Activated CD4-positive, alpha-beta T cell treated with anti-CD3 and anti-CD28 coated beads for 24 hours (primary cell): ENCODE results near the gene ARHGAP21.
A peak's percentile ranks its signal among the peaks of the same experiment; 100 is the strongest.
"Not testable (repeated sequence)": the region's sequence is repeated elsewhere in the genome, so short reads cannot be mapped to it uniquely, and the experiment has no call there.

Experiments
- DNase-seq, 2 donors: peaks; one replicate each; pipeline ENCODE4 v3.0.0-alpha.2; 2020; ENCODE audit warnings: low read depth in 2 of 2

ARHGAP21 gene

DNA sequence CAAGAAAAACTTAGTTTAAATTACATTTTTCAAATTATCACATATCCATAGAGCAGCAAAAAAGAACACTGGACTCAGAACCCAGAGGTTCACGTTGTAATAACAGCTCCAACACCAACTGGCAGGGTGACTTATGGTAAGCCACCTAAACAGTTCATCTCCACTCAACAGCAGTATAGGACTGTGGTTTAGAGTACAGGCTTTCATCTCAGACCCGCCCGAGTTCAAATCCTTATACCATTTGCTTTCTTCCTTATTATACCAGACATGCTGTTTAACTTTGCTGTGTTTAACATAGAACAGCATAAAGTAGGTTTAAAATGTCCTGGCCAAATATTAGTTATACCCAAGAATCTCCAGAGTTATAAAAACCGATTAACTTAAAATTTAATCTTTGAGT is 97.9 kb downstream of the ARHGAP21 start:
- no peak for DNase-seq

DNA sequence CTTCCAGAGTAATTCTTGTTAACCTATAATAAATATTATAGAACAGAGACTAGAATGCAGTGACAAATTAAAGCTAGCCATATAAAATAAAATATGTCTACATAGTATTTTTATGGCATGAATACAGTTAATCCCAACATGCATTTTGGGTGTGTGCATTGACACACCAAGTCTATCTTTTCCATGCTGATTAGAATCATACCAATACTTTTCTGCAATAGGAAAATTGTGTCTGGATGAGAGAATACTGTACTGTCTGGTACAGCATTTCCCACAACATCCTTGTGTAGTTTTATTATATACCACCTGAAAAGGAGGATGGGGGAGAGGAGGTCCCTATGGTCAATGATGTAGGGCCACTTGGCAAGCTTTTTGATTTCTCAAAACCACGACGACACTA is 100.3 kb downstream of the ARHGAP21 start:
- no peak for DNase-seq

DNA sequence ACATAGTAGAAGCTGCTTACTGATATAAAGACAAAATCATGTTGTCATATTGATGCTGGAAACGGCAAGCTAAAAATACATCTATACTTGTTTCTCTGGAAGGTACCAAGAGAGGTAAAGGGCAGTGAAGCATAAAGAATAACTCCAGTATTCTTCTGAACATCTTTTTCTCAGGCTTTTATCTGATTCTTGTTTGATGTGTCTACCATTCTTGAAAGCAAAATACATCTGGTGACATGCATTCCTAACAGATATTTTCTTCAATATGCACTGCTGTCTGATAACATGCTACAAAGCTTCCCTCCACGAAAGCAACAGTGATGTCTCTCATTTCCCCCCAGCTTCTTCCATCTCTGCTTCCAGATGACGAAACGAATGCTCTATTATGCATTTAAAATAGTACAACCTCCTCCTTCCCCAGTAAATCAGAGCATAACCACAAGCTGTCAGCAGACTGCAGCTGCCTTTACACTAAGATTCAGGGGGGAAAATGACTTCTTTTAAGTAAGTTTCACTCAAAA is 100.8 kb downstream of the ARHGAP21 start:
- DNase-seq: no peak

DNA sequence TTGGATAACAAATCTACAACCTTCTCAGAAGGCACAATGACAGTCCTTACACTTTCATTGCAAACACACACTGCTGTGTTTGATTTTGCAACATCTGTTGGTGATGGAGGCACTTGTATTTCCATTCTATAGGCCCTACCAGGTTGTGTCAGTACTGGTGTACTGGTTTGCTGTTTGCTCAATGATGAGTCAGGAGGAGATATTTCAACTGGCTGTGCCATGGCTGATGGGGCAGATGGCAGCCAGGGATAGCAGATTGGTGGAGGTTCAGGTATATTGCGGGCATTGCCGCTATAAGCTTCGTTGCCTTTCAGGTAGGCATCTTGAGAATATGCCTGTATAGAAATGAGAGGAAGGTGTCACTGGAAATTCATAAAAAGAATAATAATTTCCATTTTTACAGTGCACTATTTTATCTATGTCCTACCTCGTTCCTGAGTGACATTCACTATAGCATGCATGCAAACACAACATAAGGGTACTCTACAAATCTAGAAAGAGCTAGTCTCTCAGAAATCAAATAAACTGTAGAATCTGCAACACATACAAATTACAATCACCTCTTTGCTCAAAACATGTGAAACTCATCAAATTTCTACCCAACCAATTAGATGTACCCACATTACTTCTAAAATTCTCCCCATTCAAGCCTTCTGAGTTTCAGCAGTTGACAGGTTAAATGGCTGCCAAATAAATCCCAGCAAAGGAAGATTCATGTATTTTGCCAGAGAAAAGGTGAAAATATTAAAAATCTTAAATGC is 102.5 kb downstream of the ARHGAP21 start:
- not testable (repeated sequence) for DNase-seq

DNA sequence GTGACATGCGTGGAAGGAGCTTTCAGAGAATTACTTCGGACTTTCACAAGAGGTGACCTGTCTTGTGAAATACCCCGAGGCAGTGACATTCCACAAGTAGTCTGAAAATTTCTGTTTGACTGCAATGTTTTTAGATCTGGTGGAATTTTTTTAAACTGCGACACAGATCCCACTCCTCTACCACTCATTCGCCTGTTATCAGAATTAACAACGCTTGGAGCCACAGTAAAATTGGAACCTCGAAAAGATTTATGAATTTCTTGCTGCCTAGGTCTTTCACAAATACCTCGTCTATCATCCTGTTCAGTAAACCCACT is 103.7 kb downstream of the ARHGAP21 start:
- DNase-seq: not testable (repeated sequence)

DNA sequence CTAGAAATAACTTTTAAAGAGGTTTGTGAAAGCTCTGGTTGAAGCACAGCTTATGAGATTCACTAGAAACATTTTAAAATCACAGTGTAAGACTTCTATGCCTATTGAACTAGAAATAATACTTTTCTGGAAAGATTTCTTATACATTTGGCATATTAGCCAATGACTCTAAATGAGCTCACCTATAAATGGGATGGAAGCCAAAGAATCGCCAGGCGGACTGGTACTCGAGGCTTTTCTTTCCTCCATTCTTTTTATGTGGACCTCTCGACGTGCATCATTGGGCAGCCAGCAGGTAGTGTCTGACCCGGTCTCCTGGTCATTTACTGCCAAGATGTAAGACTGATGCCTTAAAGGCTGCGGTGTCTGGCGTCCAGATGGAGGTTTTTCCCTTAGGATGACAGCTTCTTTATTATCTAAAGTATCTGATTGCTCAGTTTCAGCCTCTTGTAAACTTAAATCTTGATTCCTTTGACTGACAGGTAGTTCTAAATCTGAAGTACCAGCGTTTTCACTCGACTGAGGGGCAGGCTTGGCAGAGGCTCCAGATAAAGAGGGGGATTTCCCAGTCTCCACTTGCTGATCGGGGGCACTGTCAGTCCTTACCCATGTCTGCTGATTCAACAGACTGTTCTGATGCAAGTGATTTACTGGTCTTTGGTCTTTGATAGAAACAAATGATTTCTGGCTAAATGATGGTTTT is 104.2 kb downstream of the ARHGAP21 start:
- DNase-seq: not testable (repeated sequence)

DNA sequence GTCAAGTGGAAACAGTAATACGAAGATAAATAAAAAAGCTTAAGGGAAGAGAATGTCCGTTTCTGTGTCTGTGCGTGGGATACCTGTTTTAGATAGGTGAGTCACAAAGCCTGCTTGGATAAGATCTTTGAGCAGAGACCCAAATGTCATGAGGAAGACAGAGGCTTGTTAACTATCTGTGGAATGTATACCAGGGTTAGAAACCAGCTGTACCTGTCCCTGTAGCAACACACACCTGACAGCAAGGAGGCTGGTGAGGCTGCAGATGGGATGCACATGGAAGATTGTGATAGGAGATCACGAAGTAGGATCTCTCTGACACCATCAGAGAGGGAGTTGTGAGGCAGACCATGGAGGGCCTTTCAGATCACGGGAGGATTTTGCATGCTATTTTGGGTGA is 105.3 kb downstream of the ARHGAP21 start:
- DNase-seq: no peak

DNA sequence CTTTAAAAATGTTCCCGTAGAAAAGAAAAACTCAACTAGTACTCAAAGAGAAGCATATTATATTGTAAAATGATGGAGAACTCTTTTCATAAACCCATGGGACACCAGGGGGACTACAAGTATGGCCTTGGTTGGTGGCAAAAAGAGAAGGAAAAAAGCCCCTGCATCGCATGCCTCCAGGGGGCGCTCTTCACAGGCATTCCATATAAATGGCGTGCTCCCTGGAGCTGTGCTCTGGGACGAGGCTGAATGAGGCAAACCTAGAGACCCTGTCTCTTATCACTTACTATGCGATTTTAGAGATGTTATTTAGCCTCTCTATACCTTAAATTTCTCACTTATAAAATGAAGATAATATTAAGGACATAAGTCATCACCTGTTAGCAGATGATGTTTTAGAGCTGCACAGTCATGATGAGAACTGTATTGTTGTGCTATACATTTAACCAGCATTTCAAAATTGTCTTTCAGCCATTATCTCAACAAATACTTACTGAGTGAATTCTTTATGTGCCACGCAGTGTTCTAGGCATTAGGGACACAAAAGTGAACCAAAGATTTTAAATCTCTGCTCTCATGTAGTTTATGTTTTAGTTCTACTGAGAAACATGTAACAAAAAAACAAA is 105.8 kb downstream of the ARHGAP21 start:
- DNase-seq: peak; percentile 14 to 32

DNA sequence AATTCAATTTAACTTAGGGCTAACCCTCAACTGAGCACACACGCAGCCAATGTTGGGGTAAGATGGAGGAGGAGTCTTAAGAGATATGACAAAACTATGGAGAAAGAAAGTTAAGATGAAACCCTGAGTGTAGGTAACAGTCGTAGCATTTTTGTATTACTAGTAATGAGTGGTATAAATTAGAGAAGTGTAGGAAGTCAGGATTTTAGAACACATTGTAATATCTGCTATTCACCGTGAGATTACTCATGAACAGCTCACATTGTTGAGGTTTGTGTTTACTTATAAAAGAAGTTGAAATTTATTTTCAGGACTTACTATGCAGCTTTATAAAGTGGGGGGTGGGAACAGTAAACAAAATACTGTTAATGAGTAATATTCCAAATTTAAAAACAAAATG is 107.2 kb downstream of the ARHGAP21 start:
- no peak for DNase-seq

DNA sequence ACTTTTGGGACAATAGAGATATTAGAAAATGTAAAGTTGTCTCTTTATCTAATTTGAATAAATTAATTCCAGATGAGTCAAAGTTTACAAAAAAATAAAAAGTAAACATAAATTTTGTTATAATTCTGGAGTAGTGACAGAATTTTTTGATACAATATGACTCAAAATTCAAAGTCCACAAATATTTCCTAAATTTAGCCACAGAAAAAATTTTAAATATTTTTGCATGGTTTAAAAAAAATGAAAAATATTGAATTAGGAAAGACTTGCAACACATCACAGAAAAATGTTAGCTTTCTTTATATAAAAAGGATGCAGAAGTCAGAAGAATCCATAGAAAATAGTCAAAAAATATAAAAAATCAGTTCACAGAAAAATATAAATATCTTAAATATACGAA is 117.7 kb downstream of the ARHGAP21 start:
- no peak for DNase-seq

DNA sequence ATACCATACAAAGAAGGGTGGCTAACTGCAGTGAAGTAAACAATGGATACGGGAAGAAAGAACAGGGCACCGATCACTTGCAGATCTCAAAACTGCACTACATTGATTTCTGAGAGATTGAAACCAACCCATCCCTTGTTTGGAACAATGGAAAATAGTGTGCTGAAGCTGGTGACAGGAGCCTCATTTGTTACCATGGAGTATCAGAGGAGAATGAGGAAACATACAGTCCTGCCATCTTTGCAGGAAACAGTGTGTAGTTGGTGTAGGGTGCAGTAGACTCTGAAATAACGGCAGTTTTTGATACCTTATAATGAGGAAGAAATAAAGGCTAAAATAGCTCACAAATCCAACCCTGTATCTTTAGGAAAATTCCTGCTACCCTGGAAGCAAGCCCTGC is 118.5 kb downstream of the ARHGAP21 start:
- no peak for DNase-seq

DNA sequence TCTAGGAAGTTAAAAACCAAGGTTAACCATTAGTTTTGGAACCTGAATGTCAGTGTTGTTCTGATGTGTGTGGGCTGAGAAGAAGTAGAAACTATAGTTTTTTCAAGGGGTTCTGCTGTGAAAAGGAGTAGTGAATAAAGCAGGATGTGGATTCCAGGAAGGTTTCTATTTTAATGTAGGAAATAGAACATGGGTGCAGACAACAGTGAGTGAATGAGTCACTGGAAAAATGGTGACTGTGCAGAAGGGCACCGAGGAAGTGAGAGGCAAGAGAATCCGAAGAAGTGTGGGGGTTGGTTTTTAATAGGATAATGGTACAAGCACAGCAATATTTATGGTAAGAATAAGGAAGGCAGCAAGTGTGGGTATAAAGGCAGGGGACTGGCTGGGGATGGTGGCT is 120.4 kb downstream of the ARHGAP21 start:
- DNase-seq: no peak

DNA sequence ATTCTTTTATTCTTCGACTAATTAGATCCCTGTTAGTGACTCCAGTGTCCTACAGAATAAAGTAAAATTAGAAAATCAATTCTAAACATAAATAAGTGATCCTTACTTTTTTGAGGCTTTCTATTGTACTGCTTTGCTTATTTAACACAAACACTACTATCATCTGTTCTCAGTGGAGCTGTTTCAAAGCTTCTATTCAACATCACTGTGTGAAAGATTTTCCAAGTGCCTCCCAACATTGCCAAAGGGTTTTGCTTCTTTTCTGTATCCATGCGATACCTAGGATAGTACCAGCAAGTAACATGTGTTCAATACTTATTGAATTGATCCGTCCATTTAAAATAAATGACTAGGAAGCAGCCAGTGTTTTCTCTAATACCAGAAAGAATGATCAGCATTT is 125.7 kb downstream of the ARHGAP21 start:
- DNase-seq: no peak

DNA sequence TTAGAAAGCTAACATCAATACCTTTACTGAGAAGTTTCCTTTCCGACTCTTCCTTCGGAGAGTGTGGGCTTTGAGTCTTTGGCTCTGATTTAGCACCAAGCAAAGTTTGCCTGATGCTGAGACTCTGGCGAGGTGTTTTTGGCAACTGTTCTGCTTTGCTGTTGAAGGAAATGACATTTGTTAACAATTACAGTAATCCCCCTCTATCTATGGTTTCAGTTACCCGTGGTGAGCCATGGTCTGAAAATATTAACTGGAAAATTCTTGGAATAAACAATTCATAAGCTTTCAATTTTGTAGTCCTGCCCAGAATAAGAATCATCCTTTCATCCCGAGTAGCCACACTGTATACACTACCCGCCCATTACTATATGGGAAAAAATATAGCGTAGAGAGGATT is 126.3 kb downstream of the ARHGAP21 start:
- no peak for DNase-seq

DNA sequence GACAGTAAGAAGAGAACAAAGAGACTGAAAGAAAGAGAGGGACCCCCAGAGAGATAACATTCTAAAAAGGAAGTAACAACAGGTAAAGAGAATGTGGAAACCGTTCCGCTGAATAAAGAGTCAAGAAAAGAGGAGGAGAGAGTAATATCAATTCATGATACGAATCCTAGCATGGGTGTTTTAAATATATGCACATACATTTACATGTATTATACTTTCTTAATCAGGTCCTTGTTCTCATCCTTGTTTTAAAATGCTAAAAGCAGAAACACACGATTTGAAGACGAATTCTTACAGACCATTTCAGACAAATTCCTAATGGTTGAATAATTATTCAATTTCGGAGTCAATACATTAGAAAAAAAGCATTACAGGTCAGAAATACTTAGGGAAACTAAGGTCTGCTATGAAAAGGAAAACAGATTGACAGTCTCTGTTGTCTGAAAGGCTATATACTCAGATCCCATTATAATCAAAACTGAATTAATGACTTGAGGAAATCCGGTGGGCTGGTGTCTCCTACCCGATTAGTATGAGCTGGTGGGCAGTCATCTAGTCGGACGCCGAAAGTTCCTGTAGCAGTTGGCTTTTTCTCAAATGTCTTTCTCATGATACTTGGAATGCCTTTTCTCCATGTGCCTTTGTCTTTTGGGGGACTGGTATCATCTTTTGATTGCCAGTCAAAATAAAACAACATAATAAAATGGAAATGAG is 127.3 kb downstream of the ARHGAP21 start:
- no peak for DNase-seq

DNA sequence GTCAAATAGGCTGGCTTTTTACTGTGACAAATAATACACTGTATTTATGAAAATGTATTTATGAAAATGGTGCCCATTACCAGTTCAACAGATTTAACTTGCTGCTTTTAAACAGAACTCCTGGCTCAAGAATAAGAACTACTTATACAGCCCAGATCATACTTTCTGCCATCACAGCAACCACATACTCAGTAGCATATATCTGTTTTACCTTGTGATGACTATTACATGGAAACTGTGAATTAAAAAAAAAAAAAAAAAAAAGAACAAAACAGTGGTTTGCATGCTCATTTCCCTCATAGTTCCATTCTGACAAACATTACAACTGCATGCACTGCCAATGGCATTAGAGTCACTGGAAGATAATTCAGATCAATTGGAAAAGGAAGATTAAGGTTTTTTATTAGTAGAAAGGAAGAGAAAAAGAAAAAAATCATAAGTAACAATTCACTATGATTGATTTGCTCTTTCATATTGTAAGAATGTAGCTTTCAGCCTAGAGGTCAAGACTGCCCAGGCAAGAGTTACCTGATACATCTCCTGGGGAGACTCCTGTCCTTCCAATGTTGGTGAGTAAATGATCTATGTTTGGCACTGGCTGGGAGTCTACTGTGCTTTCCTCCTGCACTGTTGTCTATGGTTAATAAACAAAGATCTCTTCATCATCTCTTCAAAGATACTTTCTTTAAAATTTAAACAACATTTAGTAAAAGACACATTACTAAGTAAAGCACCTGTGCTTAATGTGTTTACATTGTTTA is 132.8 kb downstream of the ARHGAP21 start:
- DNase-seq: no peak

DNA sequence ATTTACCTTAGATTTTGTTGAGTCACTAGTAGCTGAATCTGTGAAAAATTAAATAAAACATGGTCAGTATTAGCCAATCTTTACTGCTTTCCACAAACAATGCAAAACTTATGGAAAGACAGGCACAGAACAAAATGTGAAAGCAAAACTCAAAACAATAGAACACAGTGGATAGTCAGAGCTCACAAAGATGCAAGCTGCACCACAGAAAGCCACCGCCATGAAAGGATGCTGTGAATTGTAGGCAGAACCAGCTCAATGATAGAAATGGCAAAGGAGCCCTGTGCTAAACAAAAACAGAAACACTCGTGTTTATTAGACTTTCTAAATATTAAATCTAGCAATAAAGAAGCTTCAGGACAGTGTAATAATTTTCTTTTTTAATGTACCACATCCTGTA is 134.4 kb downstream of the ARHGAP21 start:
- DNase-seq: no peak

DNA sequence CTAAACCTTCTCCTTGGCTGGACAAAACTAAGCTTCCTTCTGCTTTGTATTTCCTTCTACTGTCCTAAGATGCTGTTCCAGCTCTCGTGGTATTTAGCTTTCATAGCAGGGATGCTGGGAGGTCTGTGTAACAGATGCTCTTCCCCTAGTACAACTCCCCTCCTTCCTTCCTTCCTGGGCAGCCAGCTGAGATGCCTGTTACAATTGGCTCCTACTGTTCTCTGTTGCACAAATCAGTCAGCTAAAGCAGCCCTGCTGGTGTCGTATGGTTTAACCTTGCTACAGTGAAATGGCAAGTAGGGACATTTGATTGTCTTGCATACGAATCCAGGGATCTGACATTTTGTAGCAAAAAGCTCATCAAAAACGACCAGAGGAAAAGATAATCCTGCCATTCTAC is 143.8 kb downstream of the ARHGAP21 start:
- DNase-seq: no peak

DNA sequence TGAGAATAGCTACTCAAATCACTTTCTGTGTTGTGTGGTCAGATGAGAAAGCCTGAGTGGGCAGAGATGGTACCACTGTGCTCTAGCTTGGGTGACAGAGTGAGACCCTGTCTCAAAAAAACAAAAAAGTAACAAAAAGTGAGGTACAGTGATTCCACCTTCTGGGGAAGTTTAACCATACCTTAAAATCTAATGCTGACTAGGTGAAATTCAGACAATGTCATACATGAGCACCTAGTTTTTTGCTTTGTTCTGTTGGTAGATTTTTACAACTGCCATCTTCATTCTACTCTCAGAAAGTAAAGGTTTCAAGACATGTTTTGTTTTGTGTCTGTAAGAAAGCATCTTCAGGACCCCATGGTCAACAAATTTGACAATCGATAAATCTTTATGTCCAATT is 144.2 kb downstream of the ARHGAP21 start:
- DNase-seq: no peak

DNA sequence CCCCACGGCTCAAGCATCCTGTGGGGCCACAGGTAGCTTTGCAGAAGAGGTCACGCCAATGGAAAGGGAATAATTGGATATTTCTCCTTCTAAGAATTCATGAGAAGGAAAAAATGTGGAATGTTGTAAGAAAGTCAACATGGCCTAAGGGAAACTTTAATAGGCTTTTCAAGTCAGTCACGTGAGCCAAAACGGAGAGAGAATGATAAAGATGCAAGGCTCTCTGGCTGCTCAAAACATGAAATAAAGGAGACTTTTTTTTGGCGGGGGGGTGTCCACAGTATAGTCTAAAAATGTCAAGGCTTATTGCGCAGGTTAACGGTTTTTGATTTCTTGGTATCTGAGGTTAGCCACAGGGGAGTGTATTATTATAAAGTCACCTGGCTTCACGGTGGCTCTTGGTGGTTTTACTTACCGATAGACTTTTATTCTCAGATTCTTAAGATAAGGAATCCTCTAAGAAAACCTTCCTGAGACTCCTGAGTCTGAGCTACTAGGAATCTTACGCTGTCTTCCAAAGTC is 148.1 kb downstream of the ARHGAP21 start:
- DNase-seq: no peak

DNA sequence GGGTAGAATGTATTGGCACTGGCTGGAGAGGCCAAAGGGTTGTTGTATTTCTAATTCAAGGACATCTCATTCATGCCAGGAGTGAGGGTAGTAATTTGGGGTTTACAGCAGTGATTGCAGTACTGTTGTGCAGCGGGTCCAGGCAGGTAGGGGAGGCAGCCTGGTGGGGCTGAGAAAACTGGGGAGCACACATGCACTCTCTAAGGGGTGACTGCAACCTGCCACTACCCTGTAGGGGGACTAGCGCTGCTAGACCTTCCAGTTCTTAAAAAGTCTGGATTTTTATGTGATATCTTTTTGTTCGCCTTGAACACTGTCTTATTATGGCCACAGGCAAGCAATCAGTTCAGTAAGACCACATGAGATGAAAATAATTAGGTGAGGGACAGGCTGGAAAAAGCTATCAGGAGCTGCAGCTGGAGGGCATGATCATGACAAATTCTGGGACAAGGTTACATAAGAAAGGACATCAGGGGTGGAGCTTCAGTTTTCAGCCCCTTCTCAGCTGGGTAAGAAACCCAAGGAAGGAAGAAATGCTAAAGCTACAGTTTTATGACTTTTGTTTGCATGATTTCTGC is 149.0 kb downstream of the ARHGAP21 start:
- DNase-seq: no peak
